Activated gamma-delta T cell treated with anti-CD3 and anti-CD28 coated beads, Interleukin-2, amount 50 U/mL, for 16 hours (primary cell): ENCODE measurements around the gene NR1D1.

Source experiments
- DNase-seq: peaks from one replicate; pipeline ENCODE4 v3.0.0-alpha.2; 2020; ENCODE audit warnings: low read depth

NR1D1 gene

DNA sequence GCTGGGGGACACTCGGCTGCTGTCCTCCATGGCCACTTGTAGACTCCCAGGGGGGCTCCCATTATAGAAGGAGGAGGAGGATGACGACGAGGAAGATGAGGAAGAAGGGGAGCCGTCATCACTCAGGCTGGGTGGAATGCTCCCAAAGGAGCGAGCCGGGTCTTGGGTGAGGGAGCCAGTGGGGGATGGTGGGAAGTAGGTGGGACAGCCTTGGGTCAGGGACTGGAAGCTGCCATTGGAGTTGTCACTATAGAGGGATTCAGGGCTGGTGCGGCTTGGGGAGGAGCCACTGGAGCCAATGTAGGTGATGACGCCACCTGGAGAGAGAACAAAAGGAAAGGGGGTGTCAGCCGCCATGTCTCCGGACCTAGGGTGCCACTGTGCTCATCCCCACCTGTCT lies 3.3 kb downstream of the NR1D1 start:
- no peak for DNase-seq

DNA sequence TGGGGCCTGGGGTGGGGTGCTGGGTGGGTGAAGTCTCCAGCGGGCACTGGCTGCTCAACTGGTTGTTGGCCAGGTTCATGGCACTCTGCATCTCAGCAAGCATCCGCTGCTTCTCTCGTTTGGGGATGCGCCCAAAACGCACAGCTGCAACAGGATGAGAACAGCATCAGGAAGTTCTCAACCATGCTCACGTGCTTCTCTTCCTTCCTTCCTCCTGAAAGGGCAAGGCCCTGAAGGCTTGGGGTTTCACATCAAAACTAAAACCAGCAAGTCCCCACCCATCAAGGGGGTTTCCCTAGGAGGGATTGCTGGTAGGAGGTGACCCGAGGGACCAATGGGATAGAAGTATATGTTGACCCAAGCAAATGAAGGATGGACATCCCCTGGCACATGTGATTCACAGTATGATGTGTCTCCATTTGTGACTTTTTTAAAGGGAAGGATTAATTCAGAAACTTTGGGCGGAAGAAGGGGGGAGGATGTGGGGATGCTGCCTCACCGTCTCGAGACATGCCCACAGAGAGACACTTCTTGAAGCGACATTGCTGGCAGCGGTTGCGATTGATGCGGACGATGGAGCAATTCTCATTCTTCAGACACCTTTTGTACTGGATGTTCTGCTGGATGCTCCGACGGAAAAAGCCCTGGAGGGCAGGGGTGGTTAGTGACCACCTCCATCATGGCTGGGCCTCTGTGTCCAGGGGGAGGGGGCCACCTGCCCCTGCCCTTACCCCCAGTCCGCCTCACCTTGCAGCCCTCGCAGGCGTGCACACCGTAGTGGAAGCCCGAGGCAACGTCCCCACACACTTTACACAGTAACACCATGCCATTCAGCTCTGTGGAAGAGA lies 4.2 kb downstream of the NR1D1 start:
- peak; percentile 79 for DNase-seq

DNA sequence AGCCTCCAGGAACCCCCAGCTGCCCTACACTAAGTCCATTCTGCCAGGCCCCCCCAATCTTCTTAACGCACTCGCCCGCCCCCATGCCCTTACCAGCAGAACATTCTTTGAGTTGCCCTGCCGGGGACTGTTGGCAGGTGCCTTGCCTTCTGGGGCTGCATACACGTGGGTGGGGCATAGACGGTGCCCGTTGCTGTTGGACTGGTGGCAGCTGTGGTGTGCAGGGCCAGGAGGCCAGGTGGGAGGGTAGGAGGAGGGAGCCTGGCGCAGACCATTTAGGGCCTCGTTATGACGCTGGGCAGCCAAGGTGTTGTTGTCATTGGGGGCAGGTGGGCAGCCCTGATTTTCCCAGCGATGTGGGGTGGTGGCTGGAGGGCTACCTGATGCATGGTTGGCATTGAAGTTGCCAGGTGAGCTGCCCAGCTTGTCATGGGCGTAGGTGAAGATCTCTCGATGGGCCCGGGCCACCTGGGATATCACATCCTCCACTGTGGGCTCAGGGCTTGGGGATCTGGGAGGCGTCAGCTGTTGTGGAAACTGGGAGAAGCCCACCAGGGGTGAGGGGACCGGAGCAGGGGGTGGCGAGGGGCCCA lies 4.9 kb downstream of the NR1D1 start:
- DNase-seq = no peak

DNA sequence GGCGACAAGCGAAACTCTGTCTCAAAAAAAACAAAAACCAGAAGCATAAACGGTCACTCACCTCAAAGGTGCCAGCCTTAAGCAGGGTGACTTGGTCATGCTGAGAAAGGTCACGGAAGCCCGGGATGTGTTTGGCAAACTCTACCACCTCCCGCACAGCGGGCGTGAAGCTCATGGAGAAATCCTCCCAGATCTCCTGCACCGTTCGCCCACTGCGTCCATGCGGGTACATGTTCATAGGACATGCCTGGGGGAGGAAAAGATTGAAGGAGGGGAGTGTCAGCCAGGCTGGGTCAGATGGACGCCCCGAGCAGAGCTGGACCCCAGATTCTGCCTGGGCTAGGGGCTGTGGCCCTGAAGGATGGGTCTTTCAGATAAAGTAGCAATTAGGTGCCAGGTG lies 5.5 kb downstream of the NR1D1 start:
- no peak for DNase-seq

DNA sequence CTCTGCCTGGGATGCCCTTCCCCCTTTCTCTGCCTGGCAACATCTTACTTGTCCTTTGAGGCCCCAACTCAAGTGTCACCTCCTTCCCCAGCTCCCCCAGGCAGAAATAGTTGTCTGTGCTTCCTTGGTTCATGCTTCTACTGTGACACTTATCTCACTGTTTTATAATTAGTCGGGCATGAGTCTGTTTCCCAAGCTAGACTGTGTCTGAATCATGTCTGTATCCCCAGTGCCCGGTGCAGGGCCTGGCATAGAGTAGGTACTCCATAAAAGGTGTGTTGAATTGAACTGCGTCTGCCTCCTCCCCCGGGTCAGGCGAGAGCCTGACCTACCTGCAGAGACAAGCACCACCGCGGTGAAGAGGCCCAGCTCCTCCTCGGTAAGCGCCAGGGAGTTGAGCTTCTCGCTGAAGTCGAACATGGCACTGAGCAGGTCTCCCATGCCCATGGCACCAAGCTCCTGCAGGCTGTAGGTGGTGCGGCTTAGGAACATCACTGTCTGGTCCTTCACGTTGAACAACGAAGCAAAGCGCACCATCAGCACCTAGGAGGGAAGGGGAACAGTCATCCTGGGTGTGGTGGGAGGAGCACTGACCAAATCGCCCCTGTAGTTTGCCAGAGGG lies 6.7 kb downstream of the NR1D1 start:
- DNase-seq = no peak

DNA sequence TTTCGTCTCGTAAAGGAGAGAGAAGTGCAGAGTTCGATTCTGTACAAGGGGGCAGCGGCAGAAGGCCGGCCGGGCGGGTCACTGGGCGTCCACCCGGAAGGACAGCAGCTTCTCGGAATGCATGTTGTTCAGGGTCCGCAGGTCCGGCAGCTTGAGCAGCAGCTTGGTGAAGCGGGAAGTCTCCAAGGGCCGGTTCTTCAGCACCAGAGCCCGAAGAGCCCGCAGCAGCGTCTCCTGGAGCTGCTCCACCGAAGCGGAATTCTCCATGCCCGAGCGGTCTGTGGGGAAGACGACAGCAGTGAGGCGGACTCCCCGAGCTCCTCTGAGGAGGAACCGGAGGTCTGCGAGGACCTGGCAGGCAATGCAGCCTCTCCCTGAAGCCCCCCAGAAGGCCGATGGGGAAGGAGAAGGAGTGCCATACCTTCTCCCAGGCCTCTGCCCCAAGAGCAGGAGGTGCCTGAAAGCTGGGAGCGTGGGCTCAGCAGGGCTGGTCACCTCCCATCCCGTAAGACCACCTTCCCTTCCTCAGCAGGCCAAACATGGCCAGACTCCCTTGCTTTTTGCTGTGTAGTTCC lies 7.3 kb downstream of the NR1D1 start:
- DNase-seq = no peak

DNA sequence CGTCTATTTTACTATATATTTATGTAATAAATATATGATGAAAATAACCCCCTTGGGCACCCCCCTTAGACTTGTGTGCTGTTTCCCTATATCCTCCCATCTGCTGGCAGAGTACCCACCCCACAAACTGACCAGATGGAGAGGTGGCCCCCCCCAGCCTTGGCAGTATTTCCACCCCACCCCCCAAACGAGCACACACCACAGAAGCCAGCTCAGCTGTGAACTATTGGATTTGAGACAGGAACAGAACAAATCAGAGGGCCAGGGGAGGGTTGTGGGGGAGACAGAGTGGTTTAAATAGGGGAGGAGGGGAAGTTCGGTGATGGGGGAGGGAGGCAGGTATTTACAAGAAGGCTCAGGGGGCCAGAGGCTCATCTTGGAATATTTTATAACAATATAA lies 7.8 kb downstream of the NR1D1 start:
- DNase-seq = no peak

DNA sequence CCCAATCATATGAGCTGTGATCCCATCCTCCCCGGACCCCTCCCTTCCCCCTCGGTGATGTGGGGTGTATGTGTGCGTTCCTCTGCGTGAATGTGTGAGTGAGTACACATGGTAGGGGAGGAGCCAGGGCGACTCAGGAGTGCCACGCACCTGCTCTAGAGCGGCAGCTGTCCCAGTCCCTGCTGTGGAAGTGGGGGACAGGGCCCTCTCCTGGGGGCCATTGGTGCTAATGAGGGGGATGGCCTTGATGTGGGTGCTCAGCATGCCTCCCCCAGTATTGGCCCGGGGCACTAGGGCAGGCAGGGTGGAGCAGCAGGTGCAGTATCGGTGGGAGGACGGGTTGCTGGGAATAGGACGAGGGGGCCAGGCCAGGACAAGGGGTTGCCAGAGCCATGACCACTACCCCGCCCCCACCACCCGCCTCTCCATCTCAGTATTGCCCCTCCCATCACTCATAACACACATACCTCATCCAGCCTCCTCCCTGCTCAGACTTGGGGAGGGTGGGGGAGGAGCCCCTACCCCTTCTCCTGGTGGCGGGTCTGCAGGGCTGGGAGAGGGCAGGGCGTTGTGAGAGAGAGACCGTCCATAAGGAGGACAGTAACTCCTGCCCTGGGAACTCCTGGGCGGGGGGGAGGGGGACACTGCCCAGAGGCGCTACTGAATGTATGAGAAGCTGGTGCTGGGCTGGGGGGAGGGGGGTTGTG lies 8.5 kb downstream of the NR1D1 start:
- DNase-seq = no peak

DNA sequence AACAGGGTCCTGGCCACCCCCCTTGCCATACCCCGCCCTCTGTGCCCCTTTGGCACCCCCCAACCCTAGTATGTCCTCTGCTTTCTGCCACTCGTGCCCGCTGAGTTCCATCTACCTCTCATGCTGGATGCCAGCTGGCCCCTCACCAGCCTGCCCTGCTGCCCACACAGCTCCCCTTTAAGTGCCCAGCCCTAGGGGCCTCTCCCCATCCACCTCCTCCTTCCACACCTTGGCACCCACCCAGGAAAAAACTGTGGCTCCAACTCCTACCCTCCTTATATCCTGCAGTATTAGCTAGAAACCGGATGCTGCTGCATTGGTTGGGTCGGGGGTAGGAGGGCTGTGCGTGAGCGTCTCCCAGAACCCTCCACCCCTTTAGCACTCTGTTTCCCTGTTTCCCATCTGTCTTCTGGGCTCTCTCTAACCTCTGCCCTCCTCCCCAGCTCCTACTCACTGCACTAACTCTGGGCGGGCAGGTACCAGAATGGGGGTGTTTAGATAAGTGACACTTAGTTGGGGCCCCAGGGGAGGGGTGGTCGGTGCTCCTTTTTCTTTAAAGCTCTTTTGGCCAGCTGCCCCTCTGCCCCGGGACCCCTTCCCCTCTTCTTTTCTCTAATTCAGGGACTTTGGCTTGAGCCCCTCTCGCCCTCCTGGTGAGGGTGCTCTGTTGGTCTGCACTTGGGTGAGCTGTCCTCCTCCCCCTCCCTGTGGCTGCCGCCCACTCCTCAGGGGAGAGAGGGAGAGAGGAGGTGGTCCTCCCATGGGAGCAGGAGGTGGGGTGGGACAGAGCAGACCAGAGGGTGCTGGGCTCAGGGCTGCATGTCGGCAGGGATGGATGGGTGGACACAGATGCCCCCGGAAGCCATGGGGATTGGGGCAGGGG lies 9.9 kb downstream of the NR1D1 start:
- DNase-seq = no peak

DNA sequence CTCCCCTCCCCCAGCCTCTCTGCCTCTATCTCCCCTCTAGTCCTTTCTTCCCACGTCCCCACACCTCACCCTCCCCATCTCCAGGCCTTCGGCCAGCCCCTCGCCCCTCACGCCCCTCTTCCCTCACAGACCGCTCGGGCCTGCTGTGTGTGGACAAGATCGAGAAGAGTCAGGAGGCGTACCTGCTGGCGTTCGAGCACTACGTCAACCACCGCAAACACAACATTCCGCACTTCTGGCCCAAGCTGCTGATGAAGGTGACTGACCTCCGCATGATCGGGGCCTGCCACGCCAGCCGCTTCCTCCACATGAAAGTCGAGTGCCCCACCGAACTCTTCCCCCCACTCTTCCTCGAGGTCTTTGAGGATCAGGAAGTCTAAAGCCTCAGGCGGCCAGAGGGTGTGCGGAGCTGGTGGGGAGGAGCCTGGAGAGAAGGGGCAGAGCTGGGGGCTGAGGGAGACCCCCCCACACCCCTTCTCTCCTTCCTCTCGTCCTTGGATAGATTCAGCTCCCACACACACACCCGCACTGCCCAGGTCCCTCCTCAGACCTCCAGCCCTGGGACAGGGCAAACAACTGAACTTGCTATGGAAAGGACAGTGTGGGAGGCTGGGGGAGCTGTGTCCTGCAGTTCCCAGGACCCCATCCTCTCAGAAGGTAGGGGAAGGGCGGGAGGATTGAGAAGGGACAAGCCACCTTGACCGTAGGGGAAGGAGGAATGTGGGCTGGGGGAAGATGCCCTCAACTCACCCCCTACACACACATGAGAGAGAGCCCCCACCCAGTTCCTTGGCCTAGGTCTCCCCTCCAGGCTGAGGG lies 11.1 kb downstream of the NR1D1 start:
- DNase-seq = no peak

DNA sequence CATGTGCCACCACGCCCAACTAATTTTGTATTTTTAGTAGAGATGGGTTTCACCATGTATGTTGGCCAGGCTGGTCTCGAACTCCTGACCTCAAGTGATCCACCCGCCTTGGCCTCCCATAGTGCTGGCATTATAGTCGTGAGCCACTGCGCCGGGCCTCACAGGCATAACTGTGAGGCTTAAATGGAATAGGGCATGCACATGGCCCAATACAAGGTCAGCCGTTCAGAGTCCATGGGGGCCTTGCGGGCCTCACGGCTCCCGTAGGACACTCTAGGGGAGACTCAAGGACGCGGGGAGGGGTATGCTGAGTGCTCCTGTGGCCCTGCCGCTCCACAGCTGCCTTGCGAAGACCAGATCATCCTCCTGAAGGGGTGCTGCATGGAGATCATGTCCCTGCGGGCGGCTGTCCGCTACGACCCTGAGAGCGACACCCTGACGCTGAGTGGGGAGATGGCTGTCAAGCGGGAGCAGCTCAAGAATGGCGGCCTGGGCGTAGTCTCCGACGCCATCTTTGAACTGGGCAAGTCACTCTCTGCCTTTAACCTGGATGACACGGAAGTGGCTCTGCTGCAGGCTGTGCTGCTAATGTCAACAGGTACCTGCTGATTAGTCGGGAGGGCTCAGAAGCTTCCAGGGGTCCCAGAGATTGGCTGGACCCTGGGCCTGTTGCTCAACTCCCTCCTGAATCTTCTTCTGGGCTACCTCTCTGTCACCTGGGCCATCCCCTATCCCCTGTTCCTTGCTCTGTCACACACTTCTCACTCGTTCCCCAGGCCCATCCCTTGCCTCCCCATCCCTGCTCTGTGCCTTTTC lies 12.3 kb downstream of the NR1D1 start:
- DNase-seq = no peak

DNA sequence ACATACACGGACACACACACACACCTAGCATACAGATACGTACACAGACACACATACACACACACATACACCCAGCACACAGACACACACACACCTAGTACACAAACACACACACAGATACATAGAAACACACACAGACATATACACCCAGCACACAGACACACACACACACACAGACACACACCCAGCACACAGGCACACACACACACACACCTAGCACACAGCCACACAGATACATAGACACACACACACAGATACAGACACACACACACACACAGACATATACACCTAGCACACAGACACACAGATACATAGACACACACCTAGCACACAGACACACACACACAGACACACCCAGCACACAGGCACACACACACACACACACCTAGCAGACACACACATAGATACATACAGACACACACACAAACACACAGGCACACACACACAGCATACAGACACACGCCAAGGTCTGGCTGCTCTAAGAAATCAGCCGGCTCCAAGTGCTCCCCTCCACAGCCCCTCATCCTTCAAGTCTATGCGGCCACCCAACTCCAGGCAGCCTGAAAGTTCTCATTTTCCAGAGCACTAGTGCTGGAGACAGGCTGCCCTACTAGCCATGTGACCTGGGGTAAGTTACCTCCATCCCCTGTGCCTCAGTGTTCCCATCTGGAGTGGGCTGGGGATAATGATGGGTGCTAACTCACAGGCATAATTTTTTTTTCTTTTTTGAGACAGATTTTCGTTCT lies 13.2 kb downstream of the NR1D1 start:
- no peak for DNase-seq

DNA sequence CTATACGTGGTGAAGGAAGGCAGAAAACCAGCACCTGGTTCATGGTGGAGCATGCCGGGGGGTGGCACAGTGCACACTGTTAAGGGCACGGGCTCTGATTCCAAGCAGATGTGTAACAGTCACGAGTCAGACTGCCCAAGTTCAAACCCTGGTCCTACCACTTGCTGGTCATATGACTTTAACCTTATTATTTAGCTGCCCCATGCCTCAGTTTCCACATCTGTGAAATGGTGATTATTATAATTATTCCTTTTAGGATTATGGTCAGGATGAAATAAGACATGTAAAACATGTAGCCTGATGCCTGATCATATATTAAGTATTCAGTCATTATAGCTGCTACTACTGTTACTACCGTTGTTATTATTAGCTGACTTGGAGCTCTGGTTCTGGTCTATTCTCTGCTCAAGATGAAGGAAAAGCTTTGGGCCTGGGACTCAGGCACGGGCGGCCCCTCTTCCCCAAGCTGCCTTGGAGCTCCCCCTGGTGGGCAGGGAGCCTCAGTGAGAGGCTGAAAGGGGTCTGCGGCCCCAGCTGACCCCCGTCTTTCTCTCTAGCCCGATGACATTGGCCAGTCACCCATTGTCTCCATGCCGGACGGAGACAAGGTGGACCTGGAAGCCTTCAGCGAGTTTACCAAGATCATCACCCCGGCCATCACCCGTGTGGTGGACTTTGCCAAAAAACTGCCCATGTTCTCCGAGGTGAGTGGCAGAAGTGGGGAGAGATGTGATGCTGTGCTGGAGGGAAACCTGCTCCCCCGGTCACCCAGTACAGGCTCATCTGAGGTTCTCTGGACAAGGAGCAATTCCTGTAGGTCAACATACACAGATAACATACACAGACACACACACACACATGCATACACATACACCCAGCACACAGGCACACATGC lies 14.0 kb downstream of the NR1D1 start:
- peak; percentile 56 for DNase-seq

DNA sequence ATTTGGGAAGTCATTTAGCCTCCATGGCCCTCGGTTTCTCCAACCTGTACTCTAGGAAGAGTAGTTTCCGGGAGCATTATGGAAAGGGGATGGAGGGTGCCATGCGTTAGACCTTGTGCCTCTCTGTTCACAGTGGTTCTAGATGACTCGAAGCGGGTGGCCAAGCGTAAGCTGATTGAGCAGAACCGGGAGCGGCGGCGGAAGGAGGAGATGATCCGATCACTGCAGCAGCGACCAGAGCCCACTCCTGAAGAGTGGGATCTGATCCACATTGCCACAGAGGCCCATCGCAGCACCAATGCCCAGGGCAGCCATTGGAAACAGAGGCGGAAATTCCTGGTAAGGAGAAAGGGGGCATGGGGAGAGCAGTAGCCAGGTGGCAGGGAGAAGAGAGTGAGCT lies 15.9 kb downstream of the NR1D1 start:
- no peak for DNase-seq

DNA sequence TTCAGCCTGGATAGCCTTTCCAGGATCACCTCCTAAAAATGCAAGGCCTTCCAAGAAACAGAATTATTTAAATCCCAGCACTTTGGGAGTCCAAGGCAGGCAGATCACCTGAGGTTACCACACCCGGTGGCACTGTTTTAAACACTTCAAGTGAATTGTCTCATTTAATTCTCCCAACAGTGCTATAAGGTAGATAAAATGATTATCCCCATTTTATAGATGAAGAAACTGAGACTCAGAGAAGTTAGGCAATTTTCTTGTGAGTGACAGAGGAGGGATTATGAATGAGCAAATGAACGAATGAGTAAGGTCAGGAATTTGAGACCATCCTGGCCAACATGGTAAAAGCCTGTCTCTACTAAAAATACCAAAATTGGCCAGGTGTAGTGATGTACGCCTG lies 20.8 kb downstream of the NR1D1 start:
- DNase-seq = no peak

DNA sequence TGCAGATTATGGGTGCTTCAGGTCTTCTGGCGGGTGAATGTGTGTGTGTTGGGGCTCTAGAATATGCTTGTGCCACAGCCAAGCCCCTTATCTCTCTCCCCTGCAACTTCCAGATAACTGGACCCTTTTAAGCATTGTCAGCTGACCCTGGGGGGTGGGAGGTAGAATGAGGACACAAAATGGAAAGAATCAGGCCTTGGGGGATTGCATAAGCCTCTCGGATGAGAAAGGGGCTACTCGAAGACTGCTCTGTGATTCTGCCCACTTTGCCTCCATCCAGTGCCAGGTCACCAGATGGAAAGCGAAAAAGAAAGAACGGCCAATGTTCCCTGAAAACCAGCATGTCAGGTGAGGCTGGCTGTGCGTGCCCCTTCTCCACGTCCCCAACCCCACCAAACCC lies 23.8 kb downstream of the NR1D1 start:
- DNase-seq = no peak

DNA sequence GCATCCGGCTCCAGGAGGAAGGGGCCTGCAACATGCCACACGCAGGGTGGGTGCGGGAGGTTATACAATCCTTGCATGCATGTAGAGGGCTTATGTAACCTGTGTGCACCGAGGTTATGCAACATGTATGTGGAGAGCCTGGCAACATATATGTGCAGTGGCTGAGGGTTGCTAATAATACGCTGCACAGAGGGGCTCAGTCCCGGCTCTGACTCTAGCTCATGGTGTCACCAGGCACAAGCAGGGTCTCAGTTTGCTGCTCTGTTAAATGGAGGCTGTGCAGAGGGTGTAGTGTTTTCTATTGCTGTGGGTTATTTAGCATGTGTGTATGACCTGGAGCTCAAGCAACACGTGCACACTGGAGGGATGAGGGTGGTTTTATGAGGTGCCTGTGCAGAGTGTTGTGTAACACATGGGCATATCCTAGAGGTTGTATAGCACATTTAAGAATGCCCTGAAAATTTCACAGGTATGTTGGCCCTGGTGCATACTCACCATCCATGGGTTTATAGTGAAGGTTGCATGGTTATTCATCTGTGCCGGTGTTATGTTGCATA lies 24.4 kb downstream of the NR1D1 start:
- DNase-seq = no peak
